ENCODE data around the gene FOXO3. TPM values are rescaled to one million over a fixed set of nuclear protein-coding genes. Genes with fewer than 3 reads are reported as not detected.

The FOXO3 gene
- total RNA-seq, 1 experiment from 2014 or later, result 22.1 TPM

DNA sequence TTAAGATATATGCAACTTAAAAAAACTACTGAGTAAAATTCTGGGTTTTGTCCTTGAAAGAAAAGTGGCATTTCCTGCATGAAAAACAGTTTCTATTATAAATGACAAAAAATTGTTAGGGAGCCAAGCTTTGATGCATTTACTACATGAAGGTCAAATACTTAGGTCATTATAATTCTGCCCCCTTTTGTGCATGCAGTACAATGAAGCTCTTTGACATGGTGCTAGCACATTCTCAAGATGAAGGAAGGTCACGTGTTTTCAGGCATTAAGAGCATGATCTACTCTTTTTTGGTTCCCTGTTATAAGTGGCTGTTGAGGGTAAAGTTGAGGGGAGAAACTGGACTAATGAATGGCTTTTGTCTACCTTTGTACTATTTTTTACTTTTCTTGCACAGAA, 72.7 kb downstream of the FOXO3 start:
- TF ChIP-seq, protein P1, sequence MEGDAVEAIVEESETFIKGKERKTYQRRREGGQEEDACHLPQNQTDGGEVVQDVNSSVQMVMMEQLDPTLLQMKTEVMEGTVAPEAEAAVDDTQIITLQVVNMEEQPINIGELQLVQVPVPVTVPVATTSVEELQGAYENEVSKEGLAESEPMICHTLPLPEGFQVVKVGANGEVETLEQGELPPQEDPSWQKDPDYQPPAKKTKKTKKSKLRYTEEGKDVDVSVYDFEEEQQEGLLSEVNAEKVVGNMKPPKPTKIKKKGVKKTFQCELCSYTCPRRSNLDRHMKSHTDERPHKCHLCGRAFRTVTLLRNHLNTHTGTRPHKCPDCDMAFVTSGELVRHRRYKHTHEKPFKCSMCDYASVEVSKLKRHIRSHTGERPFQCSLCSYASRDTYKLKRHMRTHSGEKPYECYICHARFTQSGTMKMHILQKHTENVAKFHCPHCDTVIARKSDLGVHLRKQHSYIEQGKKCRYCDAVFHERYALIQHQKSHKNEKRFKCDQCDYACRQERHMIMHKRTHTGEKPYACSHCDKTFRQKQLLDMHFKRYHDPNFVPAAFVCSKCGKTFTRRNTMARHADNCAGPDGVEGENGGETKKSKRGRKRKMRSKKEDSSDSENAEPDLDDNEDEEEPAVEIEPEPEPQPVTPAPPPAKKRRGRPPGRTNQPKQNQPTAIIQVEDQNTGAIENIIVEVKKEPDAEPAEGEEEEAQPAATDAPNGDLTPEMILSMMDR (conservative IDR thresholded peaks at IDR 0.05), result no peak
- no peak overlapping the region for H2BK12ac ChIP-seq (ENCODE audit: insufficient read length, low read depth, low read length)
- H2BK120ac ChIP-seq (ENCODE audit: low read depth, low read length, poor library complexity, severe bottlenecking), result no peak overlapping the region
- H3K18ac ChIP-seq (ENCODE audit: insufficient read length, low read depth, low read length), result no peak overlapping the region
- no peak overlapping the region for H3K23ac ChIP-seq (ENCODE audit: insufficient read length, low read depth, low read length)
- no peak overlapping the region for H3K4me2 ChIP-seq (ENCODE audit: insufficient read depth, insufficient read length, low read length)
- H3K27me3 ChIP-seq (ENCODE audit: insufficient read depth, low read length), result no peaks in the 10 kb centered on the region
- no CpG with 5 or more reads among the region's 1 CpG for WGBS (ENCODE audit: extremely low coverage, insufficient read length, low lambda C conversion rate)
- no peaks in the 10 kb centered on the region for H3K79me1 ChIP-seq (ENCODE audit: insufficient read depth, low read depth, low read length, poor library complexity, severe bottlenecking)
- no peak overlapping the region for H3T11ph ChIP-seq (ENCODE audit: low read length)
- no peak overlapping the region for H3K4ac ChIP-seq (ENCODE audit: low read depth, low read length)
- no peak overlapping the region for H4K91ac ChIP-seq (ENCODE audit: insufficient read length, low read depth, low read length)
- H3K27ac ChIP-seq (ENCODE audit: insufficient read length, low read depth, low read length), result no peak overlapping the region
- Mint-ChIP-seq H3K4me1 (peaks cover 59 to 61% of the 10 kb centered on the region in 2 experiments), H3K36me3 (ENCODE audit: insufficient read depth in 1 of 3, low read depth in 3 of 3) (no peaks in the 10 kb centered on the region; a peak in 1 of 7 replicates), H3K9me3 (no peaks in the 10 kb centered on the region), H3K4me3 (no peak overlapping the region), H3K27me3 (ENCODE audit: low read depth) (no peaks in the 10 kb centered on the region), H3K27ac (no peak overlapping the region)
- no peak for DNase-seq
- H2BK15ac ChIP-seq (ENCODE audit: low read depth, low read length), result no peak overlapping the region
- H2BK20ac ChIP-seq (ENCODE audit: low read depth, low read length, poor library complexity, severe bottlenecking), result no peak overlapping the region
- peaks cover 3% of the 10 kb centered on the region; the same call in 1 of the 2 replicates for H3K79me2 ChIP-seq (ENCODE audit: insufficient read depth, low read length)
- H3K56ac ChIP-seq (ENCODE audit: insufficient read length, low read depth, low read length), result no peak overlapping the region
- no peak overlapping the region for H4K5ac ChIP-seq (ENCODE audit: insufficient read length, low read depth, low read length)
- no peak overlapping the region for H3K9ac ChIP-seq (ENCODE audit: extremely low read depth, insufficient read length, low read length)
- H3K4me1 ChIP-seq (ENCODE audit: insufficient read depth, low read length), result peaks cover 7% of the 10 kb centered on the region
- no peaks in the 10 kb centered on the region for H3K9me3 ChIP-seq (ENCODE audit: control insufficient read depth, low read depth, low read length)
- H2BK5ac ChIP-seq (ENCODE audit: insufficient read length, low read length), result no peak overlapping the region
- H3K14ac ChIP-seq (ENCODE audit: insufficient read depth, low read length), result no peak overlapping the region
- no peak overlapping the region for H4K8ac ChIP-seq (replicated peaks; ENCODE audit: insufficient read length, low read depth, low read length)
- no peaks in the 10 kb centered on the region for H4K20me1 ChIP-seq (ENCODE audit: control insufficient read depth, insufficient read depth, insufficient read length)
- H3K23me2 ChIP-seq (ENCODE audit: insufficient read length, low read depth, low read length, poor library complexity, severe bottlenecking), result no peaks in the 10 kb centered on the region
- H2AK5ac ChIP-seq (ENCODE audit: insufficient read length, low read length), result no peak overlapping the region
- H2AFZ ChIP-seq (ENCODE audit: low read length), result no peak overlapping the region
